Stimulated activated CD4-positive, alpha-beta T cell treated with anti-CD3 and anti-CD28 coated beads, Interleukin-2, amount 100 ng/mL, for 24 hours (primary cell): ENCODE results near the gene SYNGR2.

Experiments
- DNase-seq, 2 donors: peaks; one replicate each; pipeline ENCODE4 v3.0.0-alpha.2; 2020

Gene SYNGR2, protein sequence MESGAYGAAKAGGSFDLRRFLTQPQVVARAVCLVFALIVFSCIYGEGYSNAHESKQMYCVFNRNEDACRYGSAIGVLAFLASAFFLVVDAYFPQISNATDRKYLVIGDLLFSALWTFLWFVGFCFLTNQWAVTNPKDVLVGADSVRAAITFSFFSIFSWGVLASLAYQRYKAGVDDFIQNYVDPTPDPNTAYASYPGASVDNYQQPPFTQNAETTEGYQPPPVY

DNA sequence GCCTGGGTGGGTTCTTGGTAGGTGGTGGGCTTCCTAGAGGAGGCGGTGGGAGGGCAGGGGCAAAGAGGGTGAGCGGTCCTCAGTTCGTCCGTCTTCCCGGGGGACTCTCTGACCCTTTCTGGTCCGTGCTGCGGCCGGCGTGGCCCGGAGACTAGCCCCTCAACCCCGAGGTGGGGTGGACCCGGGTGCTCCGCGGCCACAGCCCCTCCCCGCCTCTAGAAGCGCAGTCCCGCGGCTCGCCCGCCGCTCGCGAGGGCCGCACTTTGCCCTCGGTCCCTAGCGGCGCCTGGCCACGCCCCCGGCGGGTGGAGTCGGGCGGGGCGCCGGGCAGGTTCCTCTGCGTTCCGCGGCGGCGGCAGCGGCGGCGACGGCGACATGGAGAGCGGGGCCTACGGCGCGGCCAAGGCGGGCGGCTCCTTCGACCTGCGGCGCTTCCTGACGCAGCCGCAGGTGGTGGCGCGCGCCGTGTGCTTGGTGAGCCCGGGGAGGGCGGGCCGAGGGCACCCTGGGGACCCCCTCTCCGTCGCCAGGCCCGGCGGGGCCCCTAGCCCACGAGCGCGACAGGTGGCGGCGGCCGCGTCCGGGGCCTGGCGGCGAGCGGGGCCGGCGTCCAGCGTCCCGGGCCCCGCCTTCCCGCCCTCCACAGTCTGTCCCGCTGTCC is at the start of gene SYNGR2:
Gene SYNGR2 (plus strand): TSS at position 340 of the 661 bp plus-strand sequence. CDS start 36 bp downstream, at position 376.
- DNase-seq, result peak; percentile 89 to 92

DNA sequence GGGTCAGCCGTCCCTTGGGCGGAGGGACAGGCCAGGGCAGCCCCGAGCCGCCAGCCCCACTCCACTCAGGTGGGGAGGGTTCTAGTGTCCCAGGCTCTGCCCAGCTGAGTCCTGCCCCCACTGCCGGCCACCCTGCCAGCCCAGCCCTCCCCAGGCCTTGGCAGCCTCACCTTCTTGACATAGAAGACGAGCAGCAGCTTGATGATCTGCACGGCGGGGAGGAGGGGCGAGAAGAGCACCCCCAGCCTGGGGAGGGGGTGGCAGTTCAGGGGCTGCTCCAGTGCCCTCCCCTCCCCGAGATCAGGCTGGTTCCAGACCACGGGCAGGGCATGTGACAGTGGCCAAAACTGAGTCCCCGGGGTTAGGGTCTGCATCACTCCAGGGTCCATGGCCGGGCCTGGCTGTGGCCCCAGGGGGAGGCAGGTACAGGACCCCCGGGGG is 49.6 kb upstream of the SYNGR2 start:
- no peak for DNase-seq

DNA sequence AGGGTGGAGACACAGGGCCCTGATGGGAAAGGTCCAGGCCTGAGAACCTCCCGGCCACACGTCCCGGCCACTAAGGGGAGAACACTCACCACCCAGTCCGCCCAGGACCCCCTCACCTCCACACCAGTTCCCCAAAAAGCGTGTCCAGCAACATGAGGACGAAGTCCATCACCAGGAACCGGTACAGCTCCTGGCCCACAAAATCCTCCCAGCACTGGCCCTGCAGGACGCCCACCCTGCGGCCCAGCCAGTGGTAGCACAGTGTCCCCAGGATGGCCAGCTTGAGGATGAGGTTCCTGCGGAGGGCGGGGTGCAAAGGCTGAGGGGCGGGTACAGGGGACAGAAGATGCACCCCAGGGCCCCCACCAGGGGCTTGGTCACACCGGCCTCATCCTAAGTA is 47.8 kb upstream of the SYNGR2 start:
- DNase-seq, result no peak

DNA sequence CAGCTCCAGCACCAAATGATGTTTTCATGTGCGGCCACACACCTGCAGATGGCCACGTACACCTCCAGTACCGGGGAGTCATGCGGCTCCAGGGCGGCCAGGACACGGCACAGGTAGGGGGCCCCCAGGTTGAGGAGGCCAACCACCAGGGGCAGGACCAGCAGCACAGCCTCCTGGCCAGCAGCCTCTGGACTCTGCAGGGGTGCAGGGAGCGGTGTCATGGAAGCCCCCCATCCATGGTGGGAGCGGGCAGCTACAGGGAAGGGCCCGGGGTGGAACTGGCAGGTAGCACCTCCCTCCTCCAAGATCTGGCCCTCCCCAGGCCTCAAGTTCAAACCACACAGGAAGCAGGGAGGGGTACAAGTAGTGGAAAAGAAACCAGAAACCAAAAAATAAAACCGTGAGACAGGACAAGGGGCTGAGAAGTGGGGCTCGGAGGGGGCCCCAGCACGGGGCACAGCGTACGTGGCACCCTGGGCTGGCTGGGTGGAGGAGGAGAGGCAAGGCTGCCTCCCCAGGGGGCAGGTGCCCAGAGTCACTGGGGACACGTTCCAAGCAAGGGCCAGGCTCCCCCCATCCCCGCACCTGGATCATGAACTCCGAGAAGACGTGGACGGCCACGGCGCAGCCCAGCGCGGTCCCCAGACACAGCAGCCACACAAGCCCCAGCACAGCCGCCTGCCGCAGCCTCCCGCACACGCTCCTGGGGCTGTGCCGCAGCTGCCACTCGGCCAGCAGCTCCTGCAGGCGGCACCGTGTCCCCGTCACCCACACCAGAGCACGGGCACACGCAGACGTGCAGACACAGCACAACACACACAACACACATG is 47.2 kb upstream of the SYNGR2 start:
- peak; percentile 51 to 61 for DNase-seq

DNA sequence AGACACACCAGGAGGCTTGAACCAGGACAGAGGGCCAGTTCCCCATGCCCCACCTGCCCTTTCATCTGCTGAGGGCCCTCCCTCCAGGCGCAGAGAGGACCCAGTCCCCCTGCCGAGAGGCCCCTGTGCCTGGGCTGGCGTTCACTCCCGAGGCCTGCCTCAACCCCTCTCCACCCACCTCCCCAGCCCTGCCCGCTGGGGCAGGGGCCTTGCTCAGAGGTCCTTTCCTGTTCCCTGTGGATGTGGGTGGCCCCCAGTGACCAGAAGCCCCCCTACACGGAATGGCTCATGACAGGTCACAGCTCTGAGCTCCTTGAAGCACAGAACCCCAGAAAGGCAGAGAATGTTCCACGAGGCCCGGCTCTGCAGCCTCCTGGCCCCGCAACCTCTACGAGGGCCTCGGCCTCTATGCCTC is 46.6 kb upstream of the SYNGR2 start:
- no peak for DNase-seq

DNA sequence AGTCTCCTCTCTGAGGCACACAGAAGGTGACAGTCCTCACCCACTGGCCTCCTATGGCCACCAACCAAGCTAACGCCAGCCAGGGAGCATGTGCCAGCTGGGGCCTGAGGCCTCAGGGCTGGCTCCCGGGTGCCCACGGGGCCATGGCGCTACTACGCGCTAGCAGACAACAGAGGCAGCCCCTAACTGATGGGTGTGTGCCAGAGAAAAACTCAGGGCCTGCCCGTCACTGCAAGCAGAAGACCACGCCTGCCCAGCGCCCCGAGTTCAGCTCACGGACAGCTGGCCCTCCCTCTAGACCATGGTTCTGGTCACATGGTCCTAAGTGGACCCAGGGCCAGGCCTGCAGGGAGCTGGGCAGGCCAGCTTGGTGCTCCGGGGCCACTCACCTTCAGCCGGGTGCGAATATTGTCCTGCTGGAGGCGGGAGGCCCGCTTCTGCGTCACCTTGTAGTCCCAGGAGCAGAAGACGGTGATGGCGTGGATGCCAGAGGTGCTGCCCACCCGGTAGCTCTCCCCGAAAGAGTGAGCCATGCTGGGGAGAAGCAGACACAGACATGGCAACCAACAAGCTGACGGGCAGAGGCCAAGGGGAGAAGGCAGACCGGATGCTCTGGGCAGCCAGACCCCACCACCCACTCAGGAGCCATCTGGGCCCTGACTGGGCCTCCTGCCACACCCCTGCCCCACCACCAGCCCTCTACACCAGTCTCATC is 46.0 kb upstream of the SYNGR2 start:
- no peak for DNase-seq

DNA sequence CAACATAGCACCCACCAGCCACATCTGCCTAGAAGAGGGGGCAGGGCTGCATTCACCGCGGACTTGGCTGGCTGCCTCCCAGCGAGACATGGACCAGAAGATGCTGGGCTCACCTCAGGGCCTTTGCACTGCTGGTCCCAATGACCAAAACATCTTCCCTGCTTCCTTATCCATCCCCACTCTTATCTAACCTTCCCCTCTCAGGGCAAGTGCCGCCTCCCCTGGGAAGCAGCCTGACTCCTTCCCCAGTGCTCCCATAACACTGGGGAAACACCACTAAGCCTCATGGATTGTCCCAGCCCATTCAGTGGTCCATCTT is 45.5 kb upstream of the SYNGR2 start:
- DNase-seq, result no peak

DNA sequence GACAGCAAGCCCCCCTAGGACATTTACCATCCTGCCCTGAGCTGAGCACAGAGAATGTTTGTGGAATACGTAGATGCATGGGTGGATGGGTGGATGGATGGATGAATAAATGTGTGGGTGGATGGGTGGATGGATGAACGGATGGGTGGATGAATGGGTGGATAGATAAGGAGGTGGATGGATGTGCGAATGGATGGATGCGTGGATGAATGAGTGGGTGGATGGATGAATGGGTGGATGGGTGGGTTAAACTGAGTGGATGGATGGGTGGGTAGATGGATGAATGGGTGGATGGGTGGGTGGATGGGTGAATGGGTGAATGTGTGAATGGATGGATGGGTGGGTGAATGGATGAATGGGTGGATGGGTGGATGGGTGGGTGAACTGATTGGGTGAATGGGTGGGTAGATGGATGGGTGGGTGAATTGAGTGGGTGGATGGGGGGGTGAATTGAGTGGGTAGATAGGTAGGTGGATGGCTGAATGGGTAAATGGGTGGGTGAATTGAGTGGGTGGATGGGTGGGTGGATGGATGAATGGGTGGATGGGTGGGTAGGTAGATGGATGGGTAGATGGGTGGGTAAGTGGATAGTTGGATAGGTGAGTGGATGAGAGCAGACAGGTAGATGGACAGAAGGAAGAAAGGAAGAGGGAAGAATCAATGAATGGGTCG is 45.0 kb upstream of the SYNGR2 start:
- no peak for DNase-seq

DNA sequence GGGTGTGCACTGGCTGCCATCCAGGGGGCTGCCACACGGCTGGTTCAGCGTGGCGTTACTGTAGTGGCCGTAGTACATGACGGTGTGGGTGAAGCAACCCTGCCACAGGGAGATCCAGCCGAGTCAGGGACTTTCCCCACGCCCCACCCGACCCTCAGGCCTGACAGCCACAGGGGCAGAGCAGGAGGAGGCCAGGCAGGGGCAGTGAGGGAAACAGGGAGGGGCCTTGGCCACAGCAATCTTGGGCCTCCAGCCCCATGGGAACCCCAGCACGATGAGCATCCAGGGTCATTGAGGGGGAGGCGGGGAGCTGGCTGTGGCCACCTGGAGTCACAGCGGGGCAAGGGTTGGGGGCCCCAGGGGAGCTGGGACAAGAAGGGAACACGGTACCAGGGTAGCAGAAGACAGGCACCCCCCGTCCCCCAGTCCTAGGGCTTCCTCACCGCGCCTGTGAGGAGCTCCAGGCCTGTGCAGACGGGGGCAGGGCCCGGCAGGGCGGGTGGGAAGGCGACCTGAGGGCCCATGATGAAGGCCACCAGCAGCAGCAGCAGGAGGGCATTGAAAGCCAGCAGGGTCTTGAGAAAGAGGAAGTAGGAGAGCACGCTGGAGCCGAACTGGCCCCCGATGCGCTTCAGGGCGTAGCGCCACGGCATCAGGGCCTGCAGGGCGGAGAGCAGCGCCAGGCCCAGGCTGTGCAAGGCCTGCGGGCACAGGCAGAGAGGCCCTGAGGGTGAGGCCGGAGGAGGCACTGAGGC is 44.1 kb upstream of the SYNGR2 start:
- no peak for DNase-seq

DNA sequence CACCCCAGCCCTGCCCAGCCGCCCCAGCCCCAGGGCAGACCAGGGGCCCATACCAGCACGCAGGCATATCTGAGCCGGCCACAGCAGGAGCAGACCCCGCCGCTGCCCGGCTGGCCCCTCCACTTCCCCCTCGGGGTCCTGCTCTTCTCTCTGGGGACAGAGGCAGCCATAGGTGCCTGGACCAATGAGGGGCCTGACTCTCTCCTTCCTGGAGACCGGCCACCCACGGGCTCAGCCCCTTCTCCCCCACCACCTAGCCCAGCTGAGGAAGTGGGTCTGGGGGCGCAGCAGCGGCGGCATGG is 43.6 kb upstream of the SYNGR2 start:
- DNase-seq, result no peak

DNA sequence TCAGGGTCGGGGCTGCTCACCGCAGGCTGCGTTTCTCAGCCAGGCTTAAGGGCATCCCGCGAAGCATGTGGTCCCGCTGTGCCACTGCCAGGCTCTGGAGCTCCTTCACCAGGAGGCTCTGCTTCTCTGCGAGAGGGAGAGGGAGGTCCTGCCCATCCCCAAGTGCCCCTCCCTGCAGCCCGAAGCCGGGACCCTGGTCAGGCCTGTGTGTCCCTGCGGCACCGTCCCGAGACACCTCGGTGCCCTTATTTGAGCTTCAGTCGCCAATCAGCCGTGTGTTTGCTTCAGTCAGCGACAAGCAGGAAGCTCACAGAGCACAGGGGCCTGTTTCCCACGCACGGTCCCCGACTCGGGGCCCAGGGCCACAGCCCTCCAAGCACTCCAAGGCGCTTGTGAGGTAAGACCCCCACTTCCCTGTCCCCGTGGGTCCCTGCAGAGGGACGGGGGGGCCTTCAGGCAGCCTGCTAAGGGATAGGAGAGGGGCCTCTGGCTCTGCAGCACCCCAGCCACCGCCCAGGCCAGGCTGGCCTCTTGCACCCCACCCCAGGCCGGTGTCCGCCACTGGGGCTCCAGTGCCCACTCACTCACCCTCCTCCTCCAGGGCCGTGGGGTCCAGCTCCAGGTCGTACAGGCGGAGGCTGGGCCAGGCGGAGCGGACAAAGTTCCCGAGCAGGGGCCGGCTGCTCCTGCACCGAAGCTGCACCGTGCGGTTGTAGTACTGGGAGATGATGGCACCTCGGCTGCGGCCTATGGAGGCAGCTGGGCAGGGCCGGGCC is 43.1 kb upstream of the SYNGR2 start:
- DNase-seq, result peak in 1 of 2 donors; percentile 50

DNA sequence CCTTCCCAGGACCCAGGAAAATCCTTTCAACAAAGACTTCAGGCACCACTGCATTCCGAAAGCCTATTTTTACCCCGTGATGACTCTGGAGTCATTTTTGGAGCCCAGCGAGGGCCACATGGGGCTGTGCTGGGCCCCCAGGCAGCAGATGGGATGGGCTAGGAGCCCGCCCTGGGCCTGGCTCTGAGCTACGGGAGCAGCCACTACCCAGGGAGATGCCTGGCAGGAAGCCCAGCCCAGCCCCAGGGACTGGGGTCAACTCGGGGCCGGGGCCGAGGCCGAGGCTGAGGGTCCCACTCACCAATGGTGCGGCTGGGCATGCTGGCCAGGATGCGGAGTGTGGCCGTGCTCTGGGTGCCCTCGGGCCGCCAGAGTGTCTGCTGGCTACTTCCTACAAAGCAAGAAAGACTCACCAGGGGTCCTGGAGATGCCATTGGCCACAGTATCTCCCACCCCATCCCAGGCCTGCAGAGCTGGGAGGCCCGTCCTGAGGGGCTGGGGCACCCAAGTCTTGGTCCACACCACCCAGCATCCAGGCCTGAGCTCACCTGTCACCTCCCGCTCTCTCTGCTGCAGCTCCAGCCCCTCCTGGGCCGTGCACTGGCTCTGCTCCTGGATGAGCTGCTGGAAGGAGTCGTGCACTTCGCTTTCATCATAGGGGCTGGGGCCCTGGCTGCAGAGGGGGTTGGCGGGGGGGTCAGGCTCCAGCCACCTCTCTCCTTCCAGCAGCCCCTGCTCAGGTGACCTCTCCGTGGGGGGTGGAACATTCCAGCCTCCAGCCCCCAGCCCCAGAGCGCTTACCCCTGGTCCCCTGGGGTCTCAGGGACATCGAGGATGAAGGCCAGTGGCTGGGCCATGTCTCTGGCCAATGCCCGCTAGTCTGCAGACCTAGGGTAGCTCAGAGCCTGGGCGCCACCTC is 42.1 kb upstream of the SYNGR2 start:
- no peak for DNase-seq

DNA sequence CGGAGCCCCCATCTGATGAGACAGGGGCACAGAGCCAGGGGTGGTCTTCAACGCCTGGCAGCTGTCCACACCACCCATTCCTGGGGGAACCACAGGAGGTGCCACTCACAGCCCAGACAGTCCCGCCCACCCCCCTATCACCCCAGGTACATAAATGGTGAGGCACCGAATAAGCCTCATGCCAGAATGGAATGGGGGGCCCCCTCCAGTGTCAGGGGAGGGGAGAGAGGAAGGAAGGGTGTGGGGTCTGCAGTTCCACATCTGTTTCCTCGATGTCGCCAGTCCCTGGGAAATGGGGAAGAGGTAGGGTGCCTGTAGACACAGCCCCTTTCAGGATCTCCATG is 41.5 kb upstream of the SYNGR2 start:
- no peak for DNase-seq

DNA sequence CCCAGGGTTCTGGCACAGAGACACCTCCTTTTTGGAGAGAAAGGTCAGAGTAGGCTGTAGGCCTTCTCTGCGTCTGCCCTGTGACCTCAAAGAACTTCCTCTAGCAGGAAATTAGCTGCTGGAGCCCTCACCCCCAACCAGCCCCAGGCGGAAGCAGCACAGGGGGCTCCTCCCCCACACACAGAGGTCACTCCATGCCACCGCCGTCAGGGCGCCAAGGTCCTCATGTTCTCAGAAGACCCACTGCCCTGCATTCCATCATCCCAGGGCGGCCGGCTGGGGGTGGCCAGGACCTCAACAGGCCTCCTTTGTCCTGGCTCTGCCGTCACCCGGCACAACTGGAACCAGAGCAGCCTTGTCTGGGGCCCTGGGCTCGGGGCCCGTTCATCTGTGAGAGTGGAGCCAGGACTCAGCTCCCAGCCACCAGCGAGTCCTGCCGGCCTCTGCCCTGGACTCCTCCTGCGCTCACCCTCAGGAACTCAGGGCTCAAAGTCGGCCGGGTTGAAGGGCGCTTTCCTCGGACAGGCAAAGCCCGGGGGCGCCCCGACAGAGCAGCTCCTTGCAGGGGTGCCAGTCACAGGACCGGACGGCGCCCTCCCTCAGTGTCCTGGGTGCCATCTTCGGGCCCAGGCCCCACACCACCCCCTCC is 41.0 kb upstream of the SYNGR2 start:
- peak; percentile 63 to 74 for DNase-seq

DNA sequence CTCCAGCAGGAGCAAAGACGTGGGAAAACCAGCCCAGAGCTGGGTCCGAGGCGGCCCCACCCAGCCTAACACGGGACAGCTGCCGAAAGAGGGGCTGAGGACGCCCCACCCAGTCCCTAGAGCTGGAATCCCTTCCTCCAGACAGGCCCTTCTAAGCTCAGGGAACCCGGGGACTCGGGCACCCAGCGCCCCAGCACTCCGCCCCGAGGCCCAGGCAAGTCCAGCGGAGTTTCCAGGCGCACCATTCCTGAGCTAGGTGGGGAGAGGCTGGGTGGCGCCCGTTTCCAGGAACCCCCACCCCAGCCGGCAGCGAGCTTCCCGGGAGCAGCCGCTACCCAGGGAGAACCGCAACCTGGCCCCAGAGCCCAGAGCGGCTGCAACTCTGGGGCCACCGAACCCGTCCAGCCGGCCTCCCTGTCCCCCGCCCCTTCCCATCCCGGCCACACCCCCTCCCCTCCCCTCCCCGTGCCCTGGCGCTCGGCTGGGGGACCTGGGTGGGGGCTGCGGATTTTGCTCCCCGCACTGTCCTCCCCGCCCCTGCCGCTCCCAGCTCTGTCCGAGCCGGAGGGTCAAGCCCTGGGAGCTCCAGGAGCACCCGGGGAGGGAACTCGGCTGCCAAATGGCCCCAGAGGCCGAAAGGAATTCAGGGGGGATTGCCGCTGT is 40.4 kb upstream of the SYNGR2 start:
- DNase-seq, result no peak

DNA sequence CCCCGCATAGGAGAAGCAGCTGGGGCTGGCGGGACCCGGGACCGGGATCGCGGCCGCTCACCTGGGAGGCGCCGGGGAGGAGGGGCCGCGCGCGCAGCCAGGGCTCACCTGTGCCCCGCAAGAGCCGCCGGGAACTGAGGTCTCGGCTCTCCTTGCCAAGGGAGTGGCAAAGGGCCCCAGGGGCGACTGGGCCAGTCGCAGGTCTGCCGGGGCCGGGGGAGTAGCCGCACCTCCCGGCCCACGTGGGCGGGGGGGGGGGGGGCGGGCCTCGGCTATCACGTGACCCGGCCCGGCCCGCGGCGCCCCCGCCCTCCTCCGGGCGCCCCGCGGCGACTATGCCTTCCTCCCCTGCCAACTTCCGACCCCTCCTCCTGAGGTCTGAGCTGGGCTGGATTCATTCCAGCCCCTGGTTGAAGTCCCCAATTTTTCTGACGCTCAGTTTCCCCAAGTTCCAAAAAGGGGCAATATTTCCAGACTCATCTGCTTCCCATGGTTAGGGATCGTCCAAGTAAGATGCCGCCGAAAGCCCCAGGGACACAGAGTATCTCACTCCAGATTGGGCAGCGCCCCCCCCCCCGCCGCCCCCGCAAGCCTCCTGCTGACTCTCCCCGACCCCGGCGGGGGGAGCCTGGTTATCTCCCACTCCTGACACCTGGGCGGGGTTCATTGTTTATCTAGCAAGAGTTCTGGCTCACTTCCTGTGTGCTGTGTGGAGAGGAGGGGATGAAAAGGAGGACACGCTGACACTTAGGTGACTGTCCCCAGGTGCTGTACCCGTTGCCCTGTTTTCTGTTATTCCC is 39.6 kb upstream of the SYNGR2 start, which contains the start of gene TMC6:
Gene TMC6 (minus strand): TSS at position 205 of the 800 bp plus-strand sequence. CDS start 1,923 bp downstream, outside the sequence.
- DNase-seq, result peak; percentile 64 to 69

DNA sequence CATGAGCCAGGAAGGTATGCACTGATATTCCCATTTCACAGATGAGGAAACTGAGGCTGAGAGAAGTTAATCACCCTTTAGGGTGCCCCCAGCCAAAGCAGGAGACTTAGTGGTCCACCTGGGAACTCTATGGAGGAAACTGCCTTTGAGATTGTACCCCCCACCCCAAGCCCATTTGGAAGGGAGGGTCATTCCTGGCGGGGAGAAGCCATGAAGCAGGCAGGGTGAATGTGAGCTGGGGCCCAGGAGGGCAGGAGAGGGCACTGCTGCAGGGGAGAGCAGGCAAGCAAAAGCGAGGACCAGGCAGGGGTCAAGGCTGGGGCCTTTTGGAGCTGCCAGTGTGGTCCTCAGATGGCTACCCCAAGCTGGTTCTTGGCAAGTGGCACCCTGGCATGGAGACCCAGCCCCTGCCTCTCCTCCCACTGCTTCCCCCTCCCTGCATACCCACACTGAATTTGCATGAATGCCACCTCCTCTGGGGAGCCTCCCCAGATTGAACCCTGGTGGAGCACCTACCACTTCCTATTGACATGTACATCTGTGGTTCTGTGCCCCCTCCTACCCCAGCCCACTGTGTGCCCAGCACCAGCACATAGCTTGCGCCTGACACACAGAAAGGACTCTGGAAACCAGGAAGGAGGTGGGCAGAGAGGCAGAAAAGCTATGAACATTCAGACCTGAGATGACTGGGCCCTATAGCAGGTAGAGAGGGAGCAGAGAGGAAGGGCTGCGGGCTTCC is 38.9 kb upstream of the SYNGR2 start:
- peak in 1 of 2 donors; percentile 43 for DNase-seq

DNA sequence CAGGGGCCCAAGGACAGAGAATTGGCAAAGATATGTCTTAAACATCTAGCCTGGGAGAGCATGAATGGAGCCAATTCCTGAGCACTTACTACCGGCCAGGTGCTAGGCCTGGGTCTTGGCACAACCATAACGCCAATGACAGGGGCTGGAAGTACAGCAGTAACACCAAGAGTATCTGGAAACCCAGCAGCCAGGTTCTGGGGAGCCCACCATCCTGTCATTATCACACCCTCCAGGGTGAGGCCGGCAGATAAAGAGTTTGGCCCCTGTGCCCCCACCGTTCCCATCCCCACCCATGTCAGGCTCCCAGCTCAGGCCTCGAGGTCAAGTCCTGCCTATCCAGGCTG is 38.3 kb upstream of the SYNGR2 start:
- no peak for DNase-seq
